Measurements from ENCODE around the gene DOCK10.

DOCK10 gene

GRCh38 chr2:225041207-225041850, 939 bp downstream of the DOCK10 start:
- peak; percentile 59 for DNase-seq (ENCODE audit: low spot score)

DNA sequence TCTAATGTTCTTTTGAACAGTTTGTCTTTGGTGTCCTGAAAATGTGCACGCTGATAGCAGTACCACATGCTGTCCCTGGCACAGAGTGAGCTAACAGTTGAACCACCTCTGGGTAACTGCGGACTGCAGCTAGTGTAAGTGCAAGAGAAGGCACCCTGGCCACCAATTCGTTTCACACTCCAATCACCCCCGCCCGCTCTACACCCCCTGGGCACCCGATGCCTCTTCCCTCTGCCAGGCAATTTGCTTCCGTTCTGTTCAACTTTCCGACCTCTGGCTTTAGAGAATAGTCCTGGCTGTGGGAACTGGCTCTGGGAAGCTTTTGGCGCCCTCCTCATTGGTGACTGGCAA, 1.4 kb downstream of the DOCK10 start:
- peak; percentile 47 for DNase-seq (ENCODE audit: low spot score)

- no peak for DNase-seq (ENCODE audit: low spot score)
Observed at GRCh38 chr2:225040142-225040541, 2.1 kb downstream of the DOCK10 start.

GRCh38 chr2:225038231-225038523, 4.1 kb downstream of the DOCK10 start:
- no peak for DNase-seq (ENCODE audit: low spot score)

DNA sequence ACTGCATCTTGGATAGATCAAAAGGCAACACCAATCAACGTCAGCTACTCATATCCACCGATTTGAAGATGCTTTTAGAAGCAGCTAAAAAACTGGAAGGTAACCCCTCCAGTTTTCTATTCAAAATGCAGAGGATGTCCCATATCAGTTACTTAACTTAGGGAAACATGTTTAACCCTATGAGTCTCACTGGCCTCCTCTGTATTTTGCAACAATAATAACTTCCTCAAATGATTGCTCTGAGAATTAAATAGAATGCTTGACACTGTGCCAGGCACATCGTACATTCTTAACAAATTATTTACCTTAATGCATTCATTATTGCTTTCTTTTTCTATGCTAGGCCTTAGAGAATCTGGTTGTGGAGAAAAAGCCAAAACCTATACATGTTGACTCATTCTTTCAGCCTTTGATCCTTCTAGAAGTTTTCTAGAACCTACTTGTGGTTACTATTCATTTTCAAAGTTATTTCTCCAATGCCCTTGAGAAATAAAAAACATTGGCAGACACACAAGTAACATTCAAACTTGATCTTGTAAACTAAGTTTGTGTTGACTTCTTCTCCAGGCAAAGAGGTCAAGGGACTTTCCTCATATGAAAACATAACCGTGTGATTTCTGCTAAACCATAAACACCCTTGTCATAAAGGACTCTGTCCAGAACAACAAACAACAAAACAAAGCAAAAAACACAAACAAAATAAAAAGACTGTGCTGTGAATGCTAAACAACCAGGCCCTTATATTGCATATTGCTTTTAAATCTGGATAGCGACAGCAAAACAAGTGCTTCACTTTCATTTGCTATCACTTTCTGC, 4.6 kb downstream of the DOCK10 start:
- DNase-seq (ENCODE audit: low spot score) = no peak

DNA sequence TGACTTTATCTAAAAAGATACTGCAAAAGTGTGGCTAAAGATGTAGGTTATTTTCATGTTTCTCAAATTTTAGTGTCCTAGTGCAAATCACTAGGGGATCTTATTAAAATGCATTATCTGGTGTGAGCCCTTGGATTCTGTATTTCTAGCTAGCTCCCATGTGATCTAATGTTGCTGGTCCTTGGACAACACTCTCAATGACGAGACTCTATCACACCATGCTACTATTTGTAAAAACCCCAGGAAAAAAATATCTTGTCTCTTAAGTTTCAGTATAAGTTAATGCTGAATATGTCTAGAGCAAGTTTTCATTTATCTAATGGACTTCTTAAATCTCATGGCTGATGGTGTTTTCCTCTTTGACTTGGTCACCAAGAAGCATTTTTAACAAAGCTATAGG, 5.8 kb downstream of the DOCK10 start:
- no peak for DNase-seq (ENCODE audit: low spot score)

DNA sequence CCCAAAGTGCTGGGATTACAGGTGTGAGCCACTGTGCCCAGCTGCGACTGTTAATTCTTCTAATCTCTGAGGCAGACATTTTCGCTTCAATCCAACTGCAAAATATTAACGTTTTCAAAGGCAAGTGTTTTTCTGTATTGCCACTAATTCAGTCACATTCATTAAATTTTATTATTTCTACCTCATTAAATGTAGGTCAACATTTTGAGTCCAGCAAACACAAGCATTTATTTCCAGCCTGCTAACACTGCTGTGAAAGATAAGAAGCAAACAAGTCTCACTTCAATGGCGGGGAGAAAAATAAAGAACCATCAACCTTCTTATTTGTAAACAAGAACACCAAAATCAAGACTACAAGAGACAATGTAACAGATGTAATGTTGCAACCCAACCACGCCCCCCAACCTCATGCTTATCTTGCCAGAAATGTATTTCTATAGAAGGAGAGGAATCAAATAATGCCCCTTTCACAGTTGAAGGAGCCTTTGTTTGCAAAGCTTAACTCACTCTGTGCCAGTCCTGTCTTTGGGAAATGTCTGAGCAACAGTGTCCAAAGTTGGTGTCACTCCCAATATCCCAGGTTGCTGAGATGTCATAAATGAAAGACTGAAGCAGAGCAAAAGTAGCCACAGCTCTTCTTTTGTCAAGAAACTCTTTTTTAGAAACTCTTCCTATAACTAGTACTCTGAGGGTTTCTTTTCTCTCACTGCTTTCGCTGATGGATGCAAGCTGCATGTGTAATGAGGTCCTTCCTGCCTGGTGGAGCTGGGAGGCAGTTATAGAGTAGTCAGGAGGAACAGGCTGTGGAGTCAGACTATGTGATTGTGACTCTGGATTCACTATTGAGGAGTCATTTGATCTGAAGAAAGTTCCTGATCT, 8.6 kb downstream of the DOCK10 start:
- peak; percentile 66 for DNase-seq (ENCODE audit: low spot score)

GRCh38 chr2:225032246-225032645, 10.0 kb downstream of the DOCK10 start:
- no peak for DNase-seq (ENCODE audit: low spot score)

GRCh38 chr2:225031599-225031998, 10.7 kb downstream of the DOCK10 start:
- DNase-seq (ENCODE audit: low spot score) = no peak

DNA sequence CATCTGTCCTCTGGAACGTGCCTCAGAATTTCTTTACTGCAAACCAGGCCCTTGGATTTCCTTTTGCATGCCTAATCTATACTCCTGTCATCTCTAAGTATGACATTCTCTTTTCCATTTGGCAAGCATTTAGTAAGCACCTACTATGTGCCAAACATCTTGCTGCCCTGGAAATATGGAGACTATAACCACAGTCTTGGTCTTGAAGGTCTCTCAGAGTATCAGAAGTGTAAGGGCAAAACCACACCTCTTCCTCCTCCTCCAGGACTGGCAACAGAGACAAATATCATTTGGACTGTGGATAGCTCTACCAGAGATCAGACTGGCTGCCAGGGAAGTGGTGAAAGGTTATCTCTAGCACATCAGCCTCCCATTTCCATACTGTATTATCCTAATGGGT, 11.4 kb downstream of the DOCK10 start:
- no peak for DNase-seq (ENCODE audit: low spot score)

DNA sequence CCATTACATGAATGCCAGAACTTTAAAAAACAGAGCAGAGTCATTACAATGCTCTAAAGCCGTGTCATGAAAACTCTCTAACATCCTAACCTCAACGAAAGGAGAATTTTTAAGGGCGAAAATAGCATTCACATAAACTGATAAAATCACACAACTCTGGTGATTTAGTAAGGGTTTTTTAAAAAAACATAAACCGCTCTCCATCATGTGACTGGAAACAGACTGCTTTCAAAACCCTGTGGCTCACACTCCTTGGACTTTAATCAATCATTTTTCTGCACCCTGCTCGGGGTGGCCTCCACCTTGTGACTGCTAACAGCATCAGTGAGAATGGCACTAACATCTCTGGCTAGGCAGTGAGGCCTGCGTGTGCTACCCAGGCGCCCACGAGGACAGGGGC, 12.1 kb downstream of the DOCK10 start:
- DNase-seq (ENCODE audit: low spot score) = no peak

- DNase-seq (ENCODE audit: low spot score) = no peak
Observed at GRCh38 chr2:225028572-225028971, 13.7 kb downstream of the DOCK10 start.

- no peak for DNase-seq (ENCODE audit: low spot score)
Observed at GRCh38 chr2:225027061-225027762, 15.1 kb downstream of the DOCK10 start.

DNA sequence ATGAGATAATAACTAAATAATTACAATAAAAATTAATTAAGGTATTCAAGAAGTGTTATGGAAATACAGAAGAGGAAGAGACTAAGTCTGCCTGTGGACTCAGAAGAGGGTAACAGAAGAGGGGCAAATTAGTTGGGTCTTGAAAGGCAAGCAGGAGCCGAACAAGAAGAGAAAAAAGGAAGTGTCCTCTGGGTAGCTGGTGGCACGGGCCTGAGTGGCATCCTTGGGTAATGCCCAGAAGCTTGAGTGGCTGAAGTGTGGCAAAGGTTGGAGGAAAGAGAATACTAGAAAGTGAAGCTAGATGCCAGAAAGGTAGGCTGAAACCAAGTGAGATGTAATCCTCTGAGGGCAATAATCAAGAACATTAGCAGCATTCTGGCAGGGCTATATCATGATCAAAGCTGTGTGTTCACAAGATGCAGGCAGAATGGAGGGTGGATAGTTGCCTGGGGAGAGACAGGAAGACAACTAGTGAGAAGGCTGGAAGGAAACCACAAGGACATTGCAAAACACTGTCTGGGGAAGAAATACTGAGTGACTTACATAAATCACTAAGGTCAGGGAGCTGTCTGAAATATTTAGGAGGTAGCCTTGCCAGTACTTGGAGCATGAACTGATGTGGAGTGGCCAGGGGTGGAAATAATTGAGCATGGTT, 16.2 kb downstream of the DOCK10 start:
- DNase-seq (ENCODE audit: low spot score) = no peak

DNA sequence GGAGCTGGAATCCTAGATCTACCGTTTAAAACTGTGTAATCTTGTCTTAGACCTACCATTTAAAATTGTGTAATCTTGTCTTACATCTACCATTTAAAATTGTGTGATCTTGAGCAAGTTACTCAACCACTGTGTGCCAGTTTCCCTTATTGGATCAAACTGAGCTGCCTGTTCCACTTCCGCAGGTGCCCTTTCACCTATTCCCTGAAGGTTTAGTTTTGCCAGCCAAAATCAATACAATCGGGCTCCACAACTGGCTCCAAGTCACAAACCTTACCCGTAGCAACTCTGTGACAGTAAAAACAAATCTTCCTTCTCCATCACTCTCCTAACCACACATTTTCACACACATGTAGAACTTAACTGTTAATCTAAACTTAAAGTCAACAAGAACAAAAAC, 20.1 kb downstream of the DOCK10 start:
- DNase-seq (ENCODE audit: low spot score) = no peak

DNA sequence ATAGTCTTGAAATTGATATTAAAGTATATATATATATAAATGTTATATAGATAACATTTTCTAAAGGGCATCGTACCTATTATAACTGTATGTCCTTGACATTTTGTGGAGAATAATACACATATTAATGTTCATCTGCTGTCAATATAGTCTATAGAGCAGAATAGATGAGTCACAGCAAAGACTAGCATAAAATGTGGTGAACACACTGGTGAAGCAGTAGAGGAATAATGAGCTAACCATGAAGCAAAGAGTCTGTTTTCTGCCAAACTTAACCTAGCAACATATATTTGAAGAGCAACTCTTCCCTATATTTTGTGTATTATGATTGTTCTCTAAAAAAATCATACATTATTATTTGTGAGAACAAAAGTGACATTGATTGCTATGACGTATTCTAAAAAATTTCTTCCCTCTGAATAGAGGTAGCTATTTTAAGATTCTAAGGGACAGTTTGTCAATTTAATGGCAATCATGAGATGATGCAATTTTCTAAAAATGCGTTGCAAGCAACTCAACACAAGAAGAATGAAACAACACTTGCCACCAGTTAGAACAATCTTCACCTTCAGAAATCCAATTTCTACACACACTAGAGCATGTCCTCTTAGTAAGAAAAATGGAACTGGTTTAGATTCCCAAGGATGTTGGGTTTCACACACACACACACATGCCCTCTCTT, 22.0 kb downstream of the DOCK10 start:
- DNase-seq (ENCODE audit: low spot score) = no peak

DNA sequence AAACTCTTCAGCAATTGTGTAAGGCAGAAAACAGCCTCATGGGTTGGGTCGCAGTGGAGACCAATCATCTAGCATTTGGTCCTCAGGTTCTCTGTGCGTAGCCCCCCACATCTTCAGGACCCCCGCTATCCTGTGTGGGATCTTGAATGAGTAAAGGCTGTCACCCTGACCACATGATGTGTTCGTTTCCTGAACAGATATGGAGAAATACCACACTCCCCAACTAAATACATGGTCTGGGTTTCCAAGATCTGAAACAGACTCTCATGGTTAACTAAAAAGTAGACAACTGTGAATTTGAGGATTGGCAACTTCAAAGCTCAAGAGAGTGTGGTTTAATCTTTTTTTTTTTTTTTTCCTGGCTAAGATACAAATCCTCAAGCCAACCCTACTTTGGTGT, 23.2 kb downstream of the DOCK10 start:
- no peak for DNase-seq (ENCODE audit: low spot score)

DNA sequence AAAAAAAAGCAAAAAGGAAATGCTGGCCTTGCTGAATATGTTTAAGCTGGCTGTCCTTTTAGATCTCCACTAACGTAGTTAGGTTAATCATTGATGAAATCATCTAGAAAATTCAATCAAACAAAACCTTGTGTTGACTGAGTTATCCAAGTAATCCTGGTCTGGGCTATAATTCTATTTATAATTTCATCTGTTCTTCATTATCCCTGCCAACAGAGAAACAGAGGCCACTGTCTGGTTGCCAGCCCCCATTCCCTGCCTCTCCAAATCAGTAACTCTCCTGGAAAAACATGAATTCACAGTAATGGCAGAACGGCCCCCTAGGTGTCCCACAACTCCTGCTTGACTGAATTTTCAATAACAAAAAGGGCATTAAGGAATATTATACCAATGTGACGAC, 24.6 kb downstream of the DOCK10 start:
- DNase-seq (ENCODE audit: low spot score) = no peak

- DNase-seq (ENCODE audit: low spot score) = no peak
Observed at GRCh38 chr2:225017098-225017685, 25.1 kb downstream of the DOCK10 start.

DNA sequence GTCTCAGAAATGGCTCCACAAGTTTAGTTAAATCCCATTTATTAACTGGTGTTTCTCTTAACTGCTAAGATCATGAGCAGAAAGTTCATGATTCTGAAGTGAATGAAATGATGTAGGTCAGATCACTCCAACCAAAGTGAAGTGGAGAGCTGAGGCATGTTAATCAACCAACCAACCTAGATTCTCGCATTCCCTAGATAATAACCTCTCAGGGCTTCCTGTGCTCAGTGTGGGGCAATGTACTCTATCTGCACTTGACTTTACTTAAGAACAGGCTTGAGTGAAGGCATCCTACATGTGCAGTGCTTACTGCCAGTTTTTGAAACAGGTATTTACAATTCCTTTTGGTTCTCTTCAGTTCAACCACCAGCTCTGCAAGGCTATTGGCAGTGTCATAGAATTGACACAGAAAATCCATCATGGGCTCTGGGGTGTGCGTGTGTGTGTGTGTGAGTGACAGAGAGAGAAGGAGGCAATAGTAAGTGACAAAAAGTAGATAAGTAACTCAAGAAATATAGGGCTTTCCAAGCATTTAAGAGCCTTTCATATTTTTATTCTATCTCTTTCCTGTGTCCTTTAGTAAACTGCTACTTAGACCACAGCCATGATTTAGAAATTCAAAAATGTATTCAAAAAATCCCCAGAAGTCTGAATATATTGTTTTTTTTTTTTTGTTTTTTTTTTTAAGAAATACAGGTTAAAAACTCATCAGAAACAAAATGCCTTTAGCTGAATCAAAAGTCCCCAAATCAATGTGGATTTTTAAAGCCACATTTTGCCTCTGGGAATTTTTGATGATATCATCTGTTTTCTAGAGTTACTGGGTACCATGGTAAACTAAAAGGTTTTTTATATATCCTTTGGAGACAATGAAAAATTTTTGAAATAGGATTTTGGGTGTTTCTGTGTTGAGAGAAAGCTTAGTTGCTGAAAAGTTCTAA, 28.6 kb downstream of the DOCK10 start:
- no peak for DNase-seq (ENCODE audit: low spot score)

All from putamen (tissue), 1 donor.